H9 (cell line): Measurements from ENCODE around the gene CDH16. TPM values are rescaled to one million over a fixed set of nuclear protein-coding genes. Genes with fewer than 3 reads are reported as not detected.

Experiments
- DNase-seq: peaks from one replicate; pipeline ENCODE4 v3.0.0-alpha.2; 2017
- H2AFZ ChIP-seq: one replicate; pipeline ENCODE4 v1.6.1; 2013; ENCODE audit warnings: mild to moderate bottlenecking, low read length, control low read depth, moderate library complexity
- H2AK5ac ChIP-seq: 2 replicates; pipeline ENCODE4 v1.6.1; 2013; ENCODE audit warnings: low read length, control low read depth, mixed read lengths; ENCODE audit not compliant: insufficient read length
- H2BK120ac ChIP-seq: one replicate; pipeline ENCODE4 v1.6.1; 2013; ENCODE audit warnings: low read depth, mild to moderate bottlenecking, low read length, control low read depth, inconsistent platforms; ENCODE audit not compliant: poor library complexity, severe bottlenecking
- H2BK12ac ChIP-seq: 2 replicates; pipeline ENCODE4 v1.6.1; 2013; ENCODE audit warnings: low read length, control low read depth, mixed read lengths, low read depth; ENCODE audit not compliant: insufficient read length
- H2BK15ac ChIP-seq: 2 replicates; pipeline ENCODE4 v1.6.1; 2013; ENCODE audit warnings: low read depth, low read length, control low read depth
- H2BK20ac ChIP-seq: one replicate; pipeline ENCODE4 v1.6.1; 2013; ENCODE audit warnings: low read depth, mild to moderate bottlenecking, low read length, control low read depth, inconsistent platforms; ENCODE audit not compliant: poor library complexity, severe bottlenecking
- H2BK5ac ChIP-seq: 2 replicates; pipeline ENCODE4 v1.6.1; 2013; ENCODE audit warnings: low read length, control low read depth, mixed read lengths; ENCODE audit not compliant: insufficient read length
- H3K14ac ChIP-seq: 2 replicates; pipeline ENCODE4 v1.6.1; 2013; ENCODE audit warnings: low read length, control low read depth; ENCODE audit not compliant: insufficient read depth
- H3K18ac ChIP-seq: 2 replicates; pipeline ENCODE4 v1.6.1; 2013; ENCODE audit warnings: low read depth, mild to moderate bottlenecking, mixed read lengths, low read length, control low read depth; ENCODE audit not compliant: insufficient read length
- H3K23ac ChIP-seq: 2 replicates; pipeline ENCODE4 v1.6.1; 2013; ENCODE audit warnings: low read length, control low read depth, mixed read lengths, low read depth; ENCODE audit not compliant: insufficient read length
- H3K23me2 ChIP-seq: 2 replicates; pipeline ENCODE4 v1.6.1; 2013; ENCODE audit warnings: low read depth, mild to moderate bottlenecking, mixed read lengths, low read length, control low read depth; ENCODE audit not compliant: insufficient read length, poor library complexity, severe bottlenecking
- H3K27ac ChIP-seq: 2 replicates; pipeline ENCODE4 v1.5.1; 2013; ENCODE audit warnings: low read length, control low read depth, mixed read lengths, low read depth; ENCODE audit not compliant: insufficient read length
- H3K27me3 ChIP-seq: 2 replicates; pipeline ENCODE4 v1.6.1; 2013; ENCODE audit warnings: low read length, control low read depth, inconsistent platforms; ENCODE audit not compliant: insufficient read depth
- H3K4ac ChIP-seq: 2 replicates; pipeline ENCODE4 v1.6.1; 2013; ENCODE audit warnings: low read depth, mild to moderate bottlenecking, control low read depth, inconsistent platforms, low read length, moderate library complexity
- H3K4me1 ChIP-seq: 2 replicates; pipeline ENCODE4 v1.6.1; 2013; ENCODE audit warnings: low read length, control low read depth, inconsistent platforms; ENCODE audit not compliant: insufficient read depth
- H3K4me2 ChIP-seq: 2 replicates; pipeline ENCODE4 v1.6.1; 2013; ENCODE audit warnings: low read length, control low read depth, mixed read lengths; ENCODE audit not compliant: insufficient read length, insufficient read depth
- H3K56ac ChIP-seq: 2 replicates; pipeline ENCODE4 v1.6.1; 2013; ENCODE audit warnings: low read depth, mild to moderate bottlenecking, mixed read lengths, low read length, control low read depth; ENCODE audit not compliant: insufficient read length
- H3K79me1 ChIP-seq: 2 replicates; pipeline ENCODE4 v1.6.1; 2013; ENCODE audit warnings: low read depth, mild to moderate bottlenecking, moderate library complexity, low read length, control low read depth, inconsistent platforms; ENCODE audit not compliant: insufficient read depth, poor library complexity, severe bottlenecking
- H3K79me2 ChIP-seq: 2 replicates; pipeline ENCODE4 v1.6.1; 2013; ENCODE audit warnings: low read length, control low read depth, inconsistent platforms; ENCODE audit not compliant: insufficient read depth
- H3K9ac ChIP-seq: 2 replicates; pipeline ENCODE4 v1.6.1; 2013; ENCODE audit warnings: low read length, control low read depth, mixed read lengths; ENCODE audit not compliant: insufficient read length; ENCODE audit errors: extremely low read depth
- H3K9me3 ChIP-seq: one replicate; pipeline ENCODE4 v1.6.1; 2013; ENCODE audit warnings: low read depth, low read length, inconsistent platforms; ENCODE audit not compliant: control insufficient read depth
- H3T11ph ChIP-seq: one replicate; pipeline ENCODE4 v1.6.1; 2013; ENCODE audit warnings: mild to moderate bottlenecking, low read length, control low read depth, inconsistent platforms
- H4K20me1 ChIP-seq: one replicate; pipeline ENCODE4 v1.6.1; 2013; ENCODE audit not compliant: control insufficient read depth, insufficient read length, insufficient read depth
- H4K5ac ChIP-seq: 2 replicates; pipeline ENCODE4 v1.6.1; 2013; ENCODE audit warnings: low read depth, mild to moderate bottlenecking, mixed read lengths, low read length, control low read depth; ENCODE audit not compliant: insufficient read length
- H4K8ac ChIP-seq: replicated peaks from 2 replicates; pipeline ENCODE4 v1.6.1; 2013; ENCODE audit warnings: low read length, control low read depth, mixed read lengths, low read depth; ENCODE audit not compliant: insufficient read length
- H4K91ac ChIP-seq: 2 replicates; pipeline ENCODE4 v1.6.1; 2013; ENCODE audit warnings: low read depth, mild to moderate bottlenecking, moderate library complexity, mixed read lengths, low read length, control low read depth; ENCODE audit not compliant: insufficient read length
- H3K27ac Mint-ChIP-seq, 3 experiments: 2 replicates in 2 of 3; 3 replicates in 1 of 3; pipeline ENCODE4 v1.8.0; 2020 to 2021; ENCODE audit warnings: mixed read lengths in 3 of 3, mild to moderate bottlenecking in 1 of 3, moderate library complexity in 1 of 3
- H3K27me3 Mint-ChIP-seq: 2 replicates; pipeline ENCODE4 v1.8.0; 2021; ENCODE audit warnings: low read depth, mild to moderate bottlenecking, moderate library complexity, mixed read lengths
- H3K36me3 Mint-ChIP-seq, 3 experiments: 2 replicates in 2 of 3; 3 replicates in 1 of 3; pipeline ENCODE4 v1.8.0; 2020 to 2021; ENCODE audit warnings: low read depth in 3 of 3, mixed read lengths in 3 of 3; ENCODE audit not compliant: insufficient read depth in 1 of 3
- H3K4me1 Mint-ChIP-seq, 2 experiments: 2 replicates each; pipeline ENCODE4 v1.8.0; 2020; ENCODE audit warnings: mixed read lengths in 2 of 2
- H3K4me3 Mint-ChIP-seq, 2 experiments: 2 replicates in 1 of 2; 3 replicates in 1 of 2; pipeline ENCODE4 v1.8.0; 2020 to 2021; ENCODE audit warnings: mild to moderate bottlenecking in 2 of 2, mixed read lengths in 2 of 2, moderate library complexity in 1 of 2
- H3K9me3 Mint-ChIP-seq, 2 experiments: 2 replicates in 1 of 2; 3 replicates in 1 of 2; pipeline ENCODE4 v1.8.0; 2020; ENCODE audit warnings: mild to moderate bottlenecking in 2 of 2, mixed read lengths in 2 of 2, moderate library complexity in 1 of 2
- WGBS: extraction: QIAGEN DNeasy Blood & Tissue Kit; methylation state at CpG from one replicate; pipeline ENCODE4 v1.1.7; 2013; ENCODE audit warnings: missing lambda C conversion rate, low lambda C conversion rate, mixed read lengths; ENCODE audit not compliant: insufficient read length; ENCODE audit errors: extremely low coverage; 5-methylcytosine and 5-hydroxymethylcytosine counted together
- total RNA-seq: library from RNA; stranded (reverse); gene quantifications from 2 replicates; pipeline ENCODE4 v1.2.1, GENCODE V29; 2021
- TF ChIP-seq, protein P1 (sequence below): fragments of 200-600 bp; sonication (generic); conservative IDR thresholded peaks from 3 replicates; pipeline ENCODE4 v1.8.0; 2021; ENCODE audit warnings: antibody characterized with exemption, mild to moderate bottlenecking

Gene CDH16
- total RNA-seq, 1 experiment from 2014 or later, result not detected

DNA sequence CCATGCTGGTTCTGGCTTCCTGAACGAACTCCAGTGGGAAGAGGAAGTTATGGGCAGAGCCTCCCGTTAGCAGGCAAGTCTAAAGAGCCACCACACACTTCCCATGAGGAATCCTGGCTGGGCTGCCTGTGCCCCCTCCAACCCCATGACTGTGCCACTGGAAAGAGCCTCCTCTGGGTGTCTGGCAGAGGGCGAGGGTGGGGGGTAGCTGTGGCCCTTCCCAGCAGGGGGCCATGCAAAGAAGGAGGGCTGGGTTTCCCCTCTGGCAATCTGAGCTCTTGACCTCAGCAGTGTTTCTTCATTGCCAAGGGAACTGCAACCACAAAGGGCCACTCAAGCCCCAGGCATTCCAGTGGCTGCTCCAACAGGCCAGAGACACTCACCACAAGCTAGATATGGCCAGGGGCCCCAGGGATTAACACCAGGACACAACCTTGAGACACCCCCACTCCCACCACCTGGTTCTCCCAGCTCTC lies 8.3 kb upstream of the CDH16 start:
- Histone ChIP-seq H4K5ac (no peak overlapping the region), H2BK120ac (no peak overlapping the region), H4K91ac (no peak overlapping the region), H2AFZ (no peak overlapping the region), H3K79me1 (no peaks in the 10 kb centered on the region), H3K23ac (no peak overlapping the region), H3K27ac (no peak overlapping the region), H3K56ac (no peak overlapping the region), H3K14ac (peak overlapping the region; percentile 76; the same call in 1 of the 2 replicates), H3K18ac (peak overlapping the region; percentile 32), H2AK5ac (no peak overlapping the region), H3K23me2 (peaks cover 5% of the 10 kb centered on the region), H2BK12ac (no peak overlapping the region), H3K27me3 (peaks cover 15% of the 10 kb centered on the region; the same call in 1 of the 2 replicates), H4K8ac (no peak overlapping the region), H2BK15ac (no peak overlapping the region), H3K79me2 (no peaks in the 10 kb centered on the region), H3T11ph (no peak overlapping the region), H3K4me1 (no peaks in the 10 kb centered on the region), H2BK20ac (no peak overlapping the region), H2BK5ac (no peak overlapping the region), H3K9me3 (no peaks in the 10 kb centered on the region), H3K4ac (no peak overlapping the region; the same call in 1 of the 2 replicates), H3K4me2 (no peak overlapping the region), H3K9ac (no peak overlapping the region), H4K20me1 (no peaks in the 10 kb centered on the region)
- Mint-ChIP-seq H3K27me3 (peaks cover 59% of the 10 kb centered on the region), H3K36me3 (peaks cover 0 to 4% (median 0%) of the 10 kb centered on the region in 3 experiments; a peak in 2 of 7 replicates), H3K4me1 (peaks cover 13 to 15% of the 10 kb centered on the region in 2 experiments), H3K9me3 (no peaks in the 10 kb centered on the region; a peak in 1 of 5 replicates), H3K4me3 (no peak overlapping the region), H3K27ac (no peak overlapping the region)
- no CpG with 5 or more reads among the region's 3 CpGs for WGBS
- DNase-seq, result peak; percentile 54
- TF ChIP-seq, protein P1, sequence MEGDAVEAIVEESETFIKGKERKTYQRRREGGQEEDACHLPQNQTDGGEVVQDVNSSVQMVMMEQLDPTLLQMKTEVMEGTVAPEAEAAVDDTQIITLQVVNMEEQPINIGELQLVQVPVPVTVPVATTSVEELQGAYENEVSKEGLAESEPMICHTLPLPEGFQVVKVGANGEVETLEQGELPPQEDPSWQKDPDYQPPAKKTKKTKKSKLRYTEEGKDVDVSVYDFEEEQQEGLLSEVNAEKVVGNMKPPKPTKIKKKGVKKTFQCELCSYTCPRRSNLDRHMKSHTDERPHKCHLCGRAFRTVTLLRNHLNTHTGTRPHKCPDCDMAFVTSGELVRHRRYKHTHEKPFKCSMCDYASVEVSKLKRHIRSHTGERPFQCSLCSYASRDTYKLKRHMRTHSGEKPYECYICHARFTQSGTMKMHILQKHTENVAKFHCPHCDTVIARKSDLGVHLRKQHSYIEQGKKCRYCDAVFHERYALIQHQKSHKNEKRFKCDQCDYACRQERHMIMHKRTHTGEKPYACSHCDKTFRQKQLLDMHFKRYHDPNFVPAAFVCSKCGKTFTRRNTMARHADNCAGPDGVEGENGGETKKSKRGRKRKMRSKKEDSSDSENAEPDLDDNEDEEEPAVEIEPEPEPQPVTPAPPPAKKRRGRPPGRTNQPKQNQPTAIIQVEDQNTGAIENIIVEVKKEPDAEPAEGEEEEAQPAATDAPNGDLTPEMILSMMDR, result no peak
